Natural killer cell (primary cell): ENCODE results near the gene CCDC124. TPM values are rescaled to one million over a fixed set of nuclear protein-coding genes. Genes with fewer than 3 reads are reported as not detected.

Experiments
- ATAC-seq, 3 donors: fragments of 150-1000 bp in 2 of 3; fragments of 200-7000 bp in 1 of 3; cut with Tn5 transposase; 1 replicate in 1 of 3; 2 replicates in 2 of 3; pipeline ENCODE4 v1.10.0; 2021; ENCODE audit warnings: mild to moderate bottlenecking in 2 of 3, moderate library complexity in 2 of 3
- DNase-seq, 2 donors: peaks; one replicate each; pipeline versions ENCODE4 v3.0.0 to v3.0.0-alpha.2; 2013 to 2021; ENCODE audit warnings: mixed read lengths in 1 of 2
- H3K27ac ChIP-seq: one replicate; pipeline ENCODE4 v1.5.1; 2013; ENCODE audit warnings: mild to moderate bottlenecking, low read length
- H3K27me3 ChIP-seq: one replicate; pipeline ENCODE4 v1.6.1; 2013; ENCODE audit warnings: low read length; ENCODE audit not compliant: control insufficient read depth, insufficient read depth
- H3K36me3 ChIP-seq: one replicate; pipeline ENCODE4 v1.6.1; 2013; ENCODE audit warnings: low read length; ENCODE audit not compliant: control insufficient read depth, insufficient read depth
- H3K4me1 ChIP-seq: one replicate; pipeline ENCODE4 v1.6.1; 2013; ENCODE audit warnings: low read length; ENCODE audit not compliant: control insufficient read depth, insufficient read depth
- H3K4me3 ChIP-seq: one replicate; pipeline ENCODE4 v1.5.1; 2013; ENCODE audit warnings: low read length
- H3K9me3 ChIP-seq: one replicate; pipeline ENCODE4 v1.6.1; 2013; ENCODE audit warnings: low read length; ENCODE audit not compliant: control insufficient read depth, insufficient read depth
- H3K27ac Mint-ChIP-seq, 2 donors: one replicate each; pipeline ENCODE4 v1.8.0; 2022; ENCODE audit warnings: mild to moderate bottlenecking in 2 of 2, mixed read lengths in 2 of 2, moderate library complexity in 1 of 2
- H3K27me3 Mint-ChIP-seq, 2 donors: one replicate each; pipeline ENCODE4 v1.8.0; 2022; ENCODE audit warnings: low read depth in 2 of 2, mixed read lengths in 2 of 2
- H3K36me3 Mint-ChIP-seq: one replicate; pipeline ENCODE4 v1.8.0; 2022; ENCODE audit warnings: mixed read lengths
- H3K4me1 Mint-ChIP-seq, 2 donors: one replicate each; pipeline ENCODE4 v1.8.0; 2022; ENCODE audit warnings: mixed read lengths in 2 of 2
- H3K4me3 Mint-ChIP-seq: one replicate; pipeline ENCODE4 v1.8.0; 2022; ENCODE audit warnings: mild to moderate bottlenecking, moderate library complexity, mixed read lengths
- H3K9me3 Mint-ChIP-seq, 2 donors: one replicate each; pipeline ENCODE4 v1.8.0; 2022; ENCODE audit warnings: mixed read lengths in 2 of 2
- WGBS: methylation state at CpG from one replicate; pipeline ENCODE4 v1.1.7; 2013; ENCODE audit warnings: missing lambda C conversion rate; ENCODE audit not compliant: insufficient coverage; 5-methylcytosine and 5-hydroxymethylcytosine counted together
- intact Hi-C: fragments of 100-400 bp; cut with micrococcal nuclease; formaldehyde crosslinking; loops from one replicate; pipeline ENCODE4 v1.14.2; 2022
- total RNA-seq, 4 donors: library from RNA; stranded (reverse); fragments of 120-200 nt in 1 of 4; gene quantifications; one replicate each; pipeline versions ENCODE4 v1.2.3 to v1.2.4, GENCODE V29; 2013 to 2022
- TF ChIP-seq, protein P1 (sequence below): fragments of 200-600 bp; IDR thresholded peaks from one replicate; pipeline ENCODE4 v1.8.0; 2022; ENCODE audit warnings: antibody characterized with exemption

CCDC124 gene
- total RNA-seq, 3 donors from 2014 or later (not counting 1 experiment from before 2014, with no cell fraction given) = 32.6 to 37.6 (median 37.4) TPM

DNA sequence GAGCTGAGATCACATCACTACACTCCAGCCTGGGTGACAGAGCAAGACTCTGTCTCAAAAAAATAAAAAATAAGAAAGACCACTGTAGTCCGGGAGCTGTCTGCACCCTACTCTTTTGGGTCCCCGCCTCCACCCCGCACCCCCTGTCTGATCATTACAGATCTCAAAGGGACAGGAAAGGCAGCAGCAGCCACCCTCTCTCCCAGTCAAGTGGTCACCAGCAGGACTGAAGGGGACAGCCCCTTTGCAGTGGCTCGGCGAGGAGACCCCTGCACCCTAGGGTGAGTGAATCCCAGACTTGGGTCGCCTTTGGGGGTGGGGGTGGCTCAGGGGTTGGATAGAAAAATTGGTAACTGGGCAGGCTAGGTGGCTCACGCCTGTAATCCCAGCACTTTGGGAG, 21.6 kb downstream of the CCDC124 start:
- ATAC-seq (no peak), DNase-seq (no peak)
- Histone ChIP-seq H3K36me3 (no peaks in the 10 kb centered on the region), H3K27me3 (peaks cover 45% of the 10 kb centered on the region), H3K9me3 (no peaks in the 10 kb centered on the region), H3K4me3 (no peak overlapping the region), H3K27ac (no peak overlapping the region), H3K4me1 (peaks cover 36% of the 10 kb centered on the region)
- H3K9me3 Mint-ChIP-seq = no peaks in the 10 kb centered on the region
- 81% methylated on average over 7 of the region's 7 CpGs for WGBS
- peaks cover 18 to 29% of the 10 kb centered on the region in 2 donors for H3K4me1 Mint-ChIP-seq
- intact Hi-C loops = no loop called here
- peaks cover 31 to 46% of the 10 kb centered on the region in 2 donors for H3K27me3 Mint-ChIP-seq
- no peak overlapping the region for H3K4me3 Mint-ChIP-seq
- H3K36me3 Mint-ChIP-seq = no peaks in the 10 kb centered on the region
- no peak overlapping the region for H3K27ac Mint-ChIP-seq
- TF ChIP-seq, protein P1, sequence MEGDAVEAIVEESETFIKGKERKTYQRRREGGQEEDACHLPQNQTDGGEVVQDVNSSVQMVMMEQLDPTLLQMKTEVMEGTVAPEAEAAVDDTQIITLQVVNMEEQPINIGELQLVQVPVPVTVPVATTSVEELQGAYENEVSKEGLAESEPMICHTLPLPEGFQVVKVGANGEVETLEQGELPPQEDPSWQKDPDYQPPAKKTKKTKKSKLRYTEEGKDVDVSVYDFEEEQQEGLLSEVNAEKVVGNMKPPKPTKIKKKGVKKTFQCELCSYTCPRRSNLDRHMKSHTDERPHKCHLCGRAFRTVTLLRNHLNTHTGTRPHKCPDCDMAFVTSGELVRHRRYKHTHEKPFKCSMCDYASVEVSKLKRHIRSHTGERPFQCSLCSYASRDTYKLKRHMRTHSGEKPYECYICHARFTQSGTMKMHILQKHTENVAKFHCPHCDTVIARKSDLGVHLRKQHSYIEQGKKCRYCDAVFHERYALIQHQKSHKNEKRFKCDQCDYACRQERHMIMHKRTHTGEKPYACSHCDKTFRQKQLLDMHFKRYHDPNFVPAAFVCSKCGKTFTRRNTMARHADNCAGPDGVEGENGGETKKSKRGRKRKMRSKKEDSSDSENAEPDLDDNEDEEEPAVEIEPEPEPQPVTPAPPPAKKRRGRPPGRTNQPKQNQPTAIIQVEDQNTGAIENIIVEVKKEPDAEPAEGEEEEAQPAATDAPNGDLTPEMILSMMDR = no peak

DNA sequence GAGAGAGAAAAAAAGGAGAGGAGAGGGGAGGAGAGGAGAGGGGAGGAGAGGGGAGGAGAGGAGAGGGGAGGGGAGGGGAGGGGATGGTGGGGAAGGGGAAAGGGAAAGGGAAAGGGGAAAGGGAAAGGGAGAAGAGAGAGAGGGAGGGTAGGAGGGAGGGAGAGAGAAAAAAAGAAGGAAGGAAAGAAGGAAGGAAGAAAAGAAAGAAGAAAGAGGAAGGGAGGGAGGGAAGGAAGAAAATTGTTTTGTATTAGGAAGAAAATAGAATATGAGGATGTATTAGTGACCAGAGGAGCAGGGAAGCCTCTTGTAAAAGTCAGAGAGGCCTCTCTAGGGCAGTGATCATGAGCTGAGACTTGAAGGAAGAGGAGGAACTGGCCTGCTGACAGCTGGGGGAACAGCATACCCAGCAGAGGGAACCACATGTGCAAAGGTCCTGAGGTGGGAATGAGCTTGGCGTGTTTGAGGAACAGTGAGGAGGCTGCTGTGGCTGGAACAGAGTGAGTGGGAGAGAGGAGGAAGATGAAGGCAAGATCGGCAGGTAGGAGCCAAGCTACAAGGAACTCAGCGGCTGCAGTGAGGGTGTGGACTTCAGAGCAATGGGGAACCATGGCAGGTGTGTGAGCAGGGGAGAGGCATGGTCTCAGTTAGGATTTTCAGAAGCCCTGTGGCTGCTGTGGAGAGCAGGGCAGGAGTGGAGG, 24.5 kb downstream of the CCDC124 start:
- Histone ChIP-seq H3K27me3 (peaks cover 24% of the 10 kb centered on the region), H3K4me3 (no peak overlapping the region), H3K4me1 (peaks cover 9% of the 10 kb centered on the region), H3K36me3 (no peaks in the 10 kb centered on the region), H3K9me3 (no peaks in the 10 kb centered on the region), H3K27ac (no peak overlapping the region)
- Mint-ChIP-seq H3K27me3 (peaks cover 22 to 24% of the 10 kb centered on the region in 2 donors), H3K4me3 (no peak overlapping the region), H3K36me3 (no peaks in the 10 kb centered on the region), H3K9me3 (no peaks in the 10 kb centered on the region), H3K4me1 (peaks cover 0 to 10% of the 10 kb centered on the region in 2 donors), H3K27ac (no peak overlapping the region)
- intact Hi-C loops = no loop called here
- 85% methylated on average over 3 of the region's 3 CpGs for WGBS
- DNase-seq (no peak), ATAC-seq (no peak)
- TF ChIP-seq, protein P1 = no peak

DNA sequence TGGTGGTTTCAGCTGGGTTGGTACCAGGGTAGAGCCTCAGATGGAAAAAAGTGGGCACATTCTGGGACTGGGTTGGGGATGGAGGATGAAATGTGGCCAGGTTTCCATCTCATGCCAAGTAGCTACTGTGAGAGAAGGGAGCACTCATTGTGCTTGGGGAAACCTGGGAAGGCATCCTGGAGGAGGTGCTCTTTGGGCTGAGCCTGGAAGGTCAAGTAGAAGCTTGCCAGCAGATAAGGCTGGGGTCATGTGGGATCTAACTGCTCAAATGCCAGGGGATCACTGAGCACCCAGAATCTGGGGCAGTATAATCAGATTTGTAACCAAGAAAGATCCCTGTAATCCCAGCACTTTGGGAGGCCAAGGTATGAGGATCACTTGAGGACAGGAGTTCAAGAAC, 25.1 kb downstream of the CCDC124 start:
- ATAC-seq = no peak
- Histone ChIP-seq H3K36me3 (no peaks in the 10 kb centered on the region), H3K27me3 (peaks cover 18% of the 10 kb centered on the region), H3K9me3 (no peaks in the 10 kb centered on the region), H3K27ac (no peak overlapping the region), H3K4me1 (peaks cover 3% of the 10 kb centered on the region), H3K4me3 (no peak overlapping the region)
- no peak for DNase-seq
- intact Hi-C loops = no loop called here
- Mint-ChIP-seq H3K9me3 (no peaks in the 10 kb centered on the region), H3K27me3 (peaks cover 22 to 23% of the 10 kb centered on the region in 2 donors), H3K4me3 (no peak overlapping the region), H3K27ac (no peak overlapping the region), H3K36me3 (no peaks in the 10 kb centered on the region), H3K4me1 (peaks cover 0 to 5% of the 10 kb centered on the region in 2 donors)
- TF ChIP-seq, protein P1 = no peak
